Measurements from ENCODE around the gene RAB4A. TPM values are rescaled to one million over a fixed set of nuclear protein-coding genes. Genes with fewer than 3 reads are reported as not detected.

The RAB4A gene
- total RNA-seq, 1 experiment from 2014 or later, result 98.9 TPM

DNA sequence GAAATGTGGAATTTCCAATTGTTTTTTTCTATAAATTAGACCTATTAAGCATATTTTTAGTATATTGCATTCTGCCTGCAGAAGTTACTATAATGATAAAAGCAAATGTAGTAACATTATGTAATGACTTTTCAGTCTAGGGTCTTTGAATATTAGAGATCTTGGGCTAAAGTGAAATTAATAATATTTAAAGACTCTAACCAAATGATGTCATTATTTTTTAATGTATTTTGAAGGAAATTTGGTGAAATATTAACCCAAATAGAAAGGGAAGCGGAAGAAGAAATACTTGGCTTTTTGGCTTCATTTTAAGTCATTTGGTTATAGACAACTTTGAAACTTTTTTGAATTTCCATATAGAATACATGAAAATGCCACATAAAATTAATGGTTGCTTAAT, 26.8 kb downstream of the RAB4A start:
- no peak overlapping the region for H3K27ac Mint-ChIP-seq (ENCODE audit: unreplicated experiment)
- POLR2A ChIA-PET, result no interaction called here
- intact Hi-C loops (cut with micrococcal nuclease; ENCODE audit: unreplicated experiment), result loop anchor here (2.0 kb wide), 1 partner anchor 45 kb away; the partner anchor contains the start of gene CCSAP
- peaks cover 49% of the 10 kb centered on the region for H3K4me1 ChIP-seq
- H3K36me3 Mint-ChIP-seq (ENCODE audit: insufficient read depth, unreplicated experiment), result peaks cover 57% of the 10 kb centered on the region
- BruUV-seq (replicated peaks), result no TSS peak
- H3K9me3 ChIP-seq, result no peaks in the 10 kb centered on the region
- H3K4me1 Mint-ChIP-seq (ENCODE audit: low read depth, unreplicated experiment), result peaks cover 42% of the 10 kb centered on the region
- H3K4me3 ChIP-seq (ENCODE audit: low read depth, low read length), result no peak overlapping the region
- DNase-seq, result no peak
- H3K4me3 Mint-ChIP-seq (ENCODE audit: unreplicated experiment), result no peak overlapping the region
- CTCF ChIA-PET, result no interaction called here
- no peaks in the 10 kb centered on the region for H3K27me3 ChIP-seq (replicated peaks; ENCODE audit: control insufficient read depth, insufficient read depth, low read length)
- no peaks in the 10 kb centered on the region for H3K27me3 Mint-ChIP-seq (ENCODE audit: insufficient read depth, unreplicated experiment)
- no peaks in the 10 kb centered on the region for H3K9me3 Mint-ChIP-seq (ENCODE audit: unreplicated experiment)
- no peak for TF ChIP-seq CTCF (IDR thresholded peaks at IDR 0.05; ENCODE audit: insufficient read depth in 1 of 2, low read depth in 1 of 2, low read length in 1 of 2, severe bottlenecking in 1 of 2, unreplicated experiment in 1 of 2)
- peaks cover 10% of the 10 kb centered on the region for H3K36me3 ChIP-seq (ENCODE audit: control insufficient read depth, insufficient read depth, low read length)

GRCh38 chr1:229298420-229298819, 27.5 kb downstream of the RAB4A start:
- H3K4me3 ChIP-seq (ENCODE audit: low read depth, low read length), result no peak overlapping the region
- peaks cover 49% of the 10 kb centered on the region for H3K4me1 ChIP-seq
- intact Hi-C loops (cut with micrococcal nuclease; ENCODE audit: unreplicated experiment), result loop anchor here (2.0 kb wide), 1 partner anchor 44 kb away; the partner anchor contains the start of gene CCSAP
- TF ChIP-seq CTCF (IDR thresholded peaks at IDR 0.05; ENCODE audit: insufficient read depth in 1 of 2, low read depth in 1 of 2, low read length in 1 of 2, severe bottlenecking in 1 of 2, unreplicated experiment in 1 of 2), result no peak
- peak overlapping the region; percentile 26 for H3K27ac Mint-ChIP-seq (ENCODE audit: unreplicated experiment)
- ChIA-PET CTCF (interaction anchor here (0.6 kb wide), 2 partner anchors 24 to 111 kb away, joined by 3 to 4 read pairs; no protein-coding TSS in a partner anchor), POLR2A (interaction anchor here (1.0 kb wide), 1 partner anchor 28 kb away, joined by 5 read pairs; the partner anchor contains the start of gene RAB4A)
- no peaks in the 10 kb centered on the region for H3K9me3 ChIP-seq
- DNase-seq, result no peak
- H3K4me3 Mint-ChIP-seq (ENCODE audit: unreplicated experiment), result no peak overlapping the region
- H3K9me3 Mint-ChIP-seq (ENCODE audit: unreplicated experiment), result no peaks in the 10 kb centered on the region
- peaks cover 10% of the 10 kb centered on the region for H3K36me3 ChIP-seq (ENCODE audit: control insufficient read depth, insufficient read depth, low read length)
- H3K27me3 Mint-ChIP-seq (ENCODE audit: insufficient read depth, unreplicated experiment), result no peaks in the 10 kb centered on the region
- BruUV-seq (replicated peaks), result no TSS peak
- peaks cover 40% of the 10 kb centered on the region for H3K4me1 Mint-ChIP-seq (ENCODE audit: low read depth, unreplicated experiment)
- H3K27me3 ChIP-seq (replicated peaks; ENCODE audit: control insufficient read depth, insufficient read depth, low read length), result no peaks in the 10 kb centered on the region
- H3K36me3 Mint-ChIP-seq (ENCODE audit: insufficient read depth, unreplicated experiment), result peaks cover 59% of the 10 kb centered on the region

GRCh38 chr1:229298887-229299503, 28.1 kb downstream of the RAB4A start:
- peaks cover 49% of the 10 kb centered on the region for H3K4me1 ChIP-seq
- H3K9me3 ChIP-seq, result no peaks in the 10 kb centered on the region
- no peaks in the 10 kb centered on the region for H3K27me3 Mint-ChIP-seq (ENCODE audit: insufficient read depth, unreplicated experiment)
- BruUV-seq (replicated peaks), result no TSS peak
- no peaks in the 10 kb centered on the region for H3K9me3 Mint-ChIP-seq (ENCODE audit: unreplicated experiment)
- no peak overlapping the region for H3K4me3 ChIP-seq (ENCODE audit: low read depth, low read length)
- intact Hi-C loops (cut with micrococcal nuclease; ENCODE audit: unreplicated experiment), result loop anchor here (1.0 to 2.0 kb wide), 2 partner anchors 26 to 44 kb away; partner anchors contain the start of gene CCSAP
- ChIA-PET POLR2A (interaction anchor here (1.0 kb wide), 1 partner anchor 28 kb away, joined by 5 read pairs; the partner anchor contains the start of gene RAB4A), CTCF (interaction anchor here (0.5 to 0.6 kb wide), 3 partner anchors 25 to 110 kb away, joined by 3 to 4 read pairs (median 3); no protein-coding TSS in a partner anchor)
- H3K4me1 Mint-ChIP-seq (ENCODE audit: low read depth, unreplicated experiment), result peaks cover 34% of the 10 kb centered on the region
- H3K36me3 ChIP-seq (ENCODE audit: control insufficient read depth, insufficient read depth, low read length), result peaks cover 10% of the 10 kb centered on the region
- H3K36me3 Mint-ChIP-seq (ENCODE audit: insufficient read depth, unreplicated experiment), result peaks cover 59% of the 10 kb centered on the region
- H3K27me3 ChIP-seq (replicated peaks; ENCODE audit: control insufficient read depth, insufficient read depth, low read length), result no peaks in the 10 kb centered on the region
- peak overlapping the region; percentile 90 for H3K27ac Mint-ChIP-seq (ENCODE audit: unreplicated experiment)
- H3K4me3 Mint-ChIP-seq (ENCODE audit: unreplicated experiment), result peak overlapping the region; percentile 39
- no peak for TF ChIP-seq CTCF (IDR thresholded peaks at IDR 0.05; ENCODE audit: insufficient read depth in 1 of 2, low read depth in 1 of 2, low read length in 1 of 2, severe bottlenecking in 1 of 2, unreplicated experiment in 1 of 2)
- peak; percentile 84 to 88 for DNase-seq
